HG03139 (cell line): ENCODE data around the gene CLIP1.
"Not testable (repeated sequence)": the region's sequence is repeated elsewhere in the genome, so short reads cannot be mapped to it uniquely, and the experiment has no call there.

Experiments used
- ATAC-seq: cut with Tn5 transposase; IDR thresholded peaks from one replicate; pipeline ENCODE4 v1.9.1; 2021; ENCODE audit not compliant: unreplicated experiment

The CLIP1 gene

GRCh38 chr12:122421821-122422729 is at the start of gene CLIP1:
CLIP1 (minus strand) TSS chr12:122422669; CDS start chr12:122380452, 42,217 bp downstream.
- peak; percentile 49 for ATAC-seq

DNA sequence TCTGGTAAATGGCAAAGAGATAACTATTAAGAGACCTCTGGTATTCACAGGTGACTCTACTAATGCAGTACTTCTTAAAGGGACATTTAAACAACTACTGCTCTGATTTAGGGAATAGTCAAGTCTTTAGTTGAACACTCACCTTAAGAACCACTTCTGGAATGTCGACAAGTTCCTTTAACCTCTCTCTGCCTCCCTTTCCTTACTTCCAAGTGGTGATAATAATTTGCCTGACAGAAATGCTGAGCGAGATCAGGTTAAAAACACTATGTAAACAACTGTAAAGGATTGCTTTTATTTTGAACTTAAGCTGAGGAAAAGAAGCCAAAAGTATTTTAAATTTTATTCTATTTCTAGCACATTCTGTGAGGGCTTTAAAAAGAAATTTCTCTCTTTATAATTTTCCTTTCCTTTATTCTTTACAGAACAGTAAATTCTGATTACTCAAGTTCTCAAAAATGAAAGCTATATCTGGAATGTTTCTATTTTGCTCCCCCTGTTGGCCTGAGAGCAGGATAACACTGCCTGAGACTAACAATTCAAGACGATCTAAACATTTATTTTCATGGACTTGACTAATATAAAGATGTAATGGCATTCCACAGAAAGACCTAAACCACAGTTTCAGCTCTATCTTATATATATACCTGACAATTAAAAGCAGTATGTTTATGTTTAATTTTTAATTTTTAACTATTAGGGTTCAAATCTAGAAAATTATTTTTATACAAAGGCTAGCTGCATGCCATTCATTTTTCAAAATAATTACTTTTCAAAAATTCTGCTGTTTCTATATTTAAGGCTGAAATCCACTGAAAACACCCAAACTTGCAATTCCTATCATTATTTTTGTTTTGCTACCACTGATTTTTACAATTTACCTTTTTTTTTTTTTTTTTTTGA is 49.1 kb upstream of the CLIP1 start:
- no peak for ATAC-seq

DNA sequence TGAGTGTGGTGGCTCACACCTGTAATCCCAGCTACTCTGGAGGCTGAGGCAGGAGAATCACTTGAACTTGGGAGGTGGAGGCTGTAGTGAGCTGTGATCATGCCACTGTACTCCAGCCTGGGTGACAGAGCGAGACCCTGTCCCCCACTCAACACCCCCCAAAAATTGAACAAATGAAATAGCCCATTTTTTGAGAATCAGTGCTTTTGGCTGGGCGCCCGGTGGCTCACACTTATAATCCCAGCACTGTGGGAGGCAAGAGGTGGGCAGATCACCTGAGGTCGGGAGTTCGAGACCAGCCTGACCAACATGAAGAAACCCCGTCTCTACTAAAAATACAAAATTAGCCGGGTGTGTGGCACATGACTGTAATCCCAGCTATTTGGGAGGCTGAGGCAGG is 48.1 kb upstream of the CLIP1 start:
- not testable (repeated sequence) for ATAC-seq

- ATAC-seq, result not testable (repeated sequence)
These were observed 47.4 kb upstream of the CLIP1 start for GRCh38 chr12:122469856-122470255.

DNA sequence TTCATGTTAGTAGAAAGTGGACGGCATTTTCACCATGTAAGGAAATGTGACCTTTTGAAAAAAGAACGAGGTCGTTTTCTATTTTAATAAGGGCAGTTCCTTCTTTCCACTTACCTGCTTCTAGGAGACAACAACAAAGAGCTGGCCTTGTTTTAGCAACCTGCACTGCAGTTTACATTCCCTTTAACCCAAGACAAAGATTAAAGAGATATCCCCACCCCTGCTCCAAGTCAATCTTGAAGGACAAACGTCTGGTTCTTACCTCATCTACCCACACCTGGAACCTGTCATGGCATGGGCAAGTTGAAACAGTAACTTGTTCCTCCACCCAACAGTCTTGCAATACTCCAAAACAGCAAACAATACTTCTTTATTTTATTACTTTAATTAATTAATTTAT is 45.5 kb upstream of the CLIP1 start:
- no peak for ATAC-seq

- not testable (repeated sequence) for ATAC-seq
These were observed 42.0 kb upstream of the CLIP1 start for GRCh38 chr12:122464317-122465042.

DNA sequence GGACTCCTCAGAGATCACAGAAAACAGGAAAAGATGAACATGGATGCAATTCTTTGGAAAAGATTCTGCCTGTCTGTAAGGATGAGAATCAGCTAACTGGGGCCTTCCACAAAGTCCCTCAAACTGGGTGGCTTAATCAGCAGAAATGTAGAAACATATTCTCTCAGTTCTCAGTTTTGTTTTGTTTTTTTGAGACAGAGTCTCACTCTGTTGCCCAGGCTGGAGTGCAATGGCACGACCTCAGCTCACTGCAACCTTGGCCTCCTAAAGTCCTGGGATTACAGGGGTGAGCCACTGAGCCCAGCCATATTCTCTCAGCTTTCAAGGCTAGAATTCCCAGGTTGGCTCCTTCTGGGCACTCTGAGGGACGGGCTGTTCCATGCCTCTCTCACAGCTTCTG is 38.2 kb upstream of the CLIP1 start:
- ATAC-seq, result no peak

- no peak for ATAC-seq
These were observed 37.6 kb upstream of the CLIP1 start for GRCh38 chr12:122460061-122460460.

GRCh38 chr12:122459211-122459610 is 36.7 kb upstream of the CLIP1 start:
- ATAC-seq, result no peak

DNA sequence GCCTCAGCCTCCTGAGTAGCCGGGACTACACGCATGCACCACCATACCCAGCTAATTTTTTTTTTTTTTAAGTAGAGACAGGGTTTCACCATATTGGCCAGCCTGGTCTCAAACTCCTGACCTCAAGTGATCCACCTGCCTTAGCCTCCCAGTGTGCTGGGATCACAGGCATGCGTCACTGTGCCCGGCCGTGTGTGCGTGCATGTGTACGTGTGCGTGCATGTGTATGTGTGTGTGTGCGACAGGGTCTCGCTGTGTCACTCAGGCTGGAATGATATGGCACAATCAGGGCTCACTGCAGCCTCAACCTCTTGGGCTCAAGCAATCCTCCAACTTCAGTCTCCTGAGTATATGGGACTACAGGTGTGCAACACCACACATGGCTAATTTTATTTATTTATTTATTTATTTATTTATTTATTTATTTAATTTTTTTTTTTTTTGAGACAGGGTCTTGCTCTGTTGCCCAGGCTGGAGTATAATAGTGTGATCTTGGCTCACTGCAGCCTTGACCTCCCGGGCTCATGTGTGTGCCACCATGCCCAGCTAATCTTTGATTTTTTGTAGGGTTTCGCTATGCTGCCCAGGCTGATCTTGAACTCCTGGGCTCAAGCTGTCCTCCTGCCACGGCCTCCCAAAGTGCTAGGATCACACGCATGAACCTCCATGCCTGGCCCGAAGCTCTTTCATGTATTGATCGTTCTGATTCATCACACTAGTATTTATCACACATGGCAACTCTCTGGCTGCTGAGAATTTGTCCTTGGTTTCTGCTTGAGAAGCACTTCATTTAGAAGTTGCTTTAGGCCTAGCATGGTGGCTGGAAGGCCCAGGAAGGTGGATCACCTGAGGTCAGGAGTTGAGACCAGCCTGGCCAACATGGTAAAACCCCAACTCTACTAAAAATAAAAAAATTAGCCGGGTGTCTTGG is 35.9 kb upstream of the CLIP1 start:
- ATAC-seq, result no peak

GRCh38 chr12:122457627-122458026 is 35.2 kb upstream of the CLIP1 start:
- ATAC-seq, result no peak

GRCh38 chr12:122454739-122455138 is 32.3 kb upstream of the CLIP1 start:
- no peak for ATAC-seq

GRCh38 chr12:122454250-122454721 is 31.8 kb upstream of the CLIP1 start:
- no peak for ATAC-seq

GRCh38 chr12:122452701-122453285 is 30.3 kb upstream of the CLIP1 start:
- ATAC-seq, result no peak

GRCh38 chr12:122449317-122449716 is 26.8 kb upstream of the CLIP1 start:
- ATAC-seq, result no peak

GRCh38 chr12:122447825-122448224 is 25.4 kb upstream of the CLIP1 start:
- not testable (repeated sequence) for ATAC-seq

DNA sequence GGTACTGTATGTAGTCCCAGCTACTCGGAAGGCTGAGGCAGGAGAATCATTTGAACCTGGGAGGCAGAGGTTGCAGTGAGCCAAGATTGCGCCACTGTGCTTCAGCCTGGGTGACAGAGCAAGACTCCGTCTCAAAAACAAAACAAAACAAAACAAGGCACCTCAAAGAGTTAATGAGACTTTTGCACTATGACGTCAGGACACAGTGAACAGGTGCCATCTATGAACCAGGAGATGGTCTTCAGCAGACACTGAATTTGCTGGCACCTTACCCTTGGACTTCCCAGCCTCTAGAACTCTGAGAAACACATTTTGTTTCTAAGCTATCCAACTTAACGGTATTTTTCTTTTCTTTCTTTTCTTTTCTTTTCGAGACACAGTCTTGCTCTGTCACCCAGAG is 23.9 kb upstream of the CLIP1 start:
- ATAC-seq, result not testable (repeated sequence)

DNA sequence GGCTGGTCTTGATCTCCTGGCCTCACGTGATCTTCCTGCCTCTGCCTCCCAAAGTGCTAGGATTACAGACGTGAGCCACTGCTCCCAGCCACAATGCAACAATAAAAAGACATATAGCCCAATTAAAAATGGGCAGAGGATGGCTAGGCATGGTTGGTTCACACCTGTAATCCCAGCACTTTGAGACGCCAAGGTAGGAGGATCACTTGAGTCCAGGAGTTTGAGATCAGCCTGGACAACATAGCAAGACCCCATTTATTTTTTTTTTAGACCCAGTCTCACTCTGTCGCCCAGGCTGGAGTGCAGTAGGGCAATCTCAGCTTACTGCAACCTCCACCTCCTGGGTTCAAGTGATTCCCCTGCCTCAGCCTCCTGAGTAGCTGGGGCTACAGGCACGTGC is 21.6 kb upstream of the CLIP1 start:
- not testable (repeated sequence) for ATAC-seq

GRCh38 chr12:122438822-122439221 is 16.4 kb upstream of the CLIP1 start:
- not testable (repeated sequence) for ATAC-seq
